ENCODE measurements around the gene DGKD.
"Not testable (repeated sequence)": the region's sequence is repeated elsewhere in the genome, so short reads cannot be mapped to it uniquely, and the experiment has no call there.

The DGKD gene

GRCh38 chr2:233360771-233361176 lies 6.5 kb downstream of the DGKD start:
- no peak for DNase-seq (ENCODE audit: low read depth)

- DNase-seq (ENCODE audit: low read depth) = no peak
Observed at GRCh38 chr2:233361297-233361696, 7.0 kb downstream of the DGKD start.

- DNase-seq (ENCODE audit: low read depth) = no peak
Observed at GRCh38 chr2:233362742-233363141, 8.4 kb downstream of the DGKD start.

GRCh38 chr2:233363744-233364235 lies 9.5 kb downstream of the DGKD start:
- no peak for DNase-seq (ENCODE audit: low read depth)

- no peak for DNase-seq (ENCODE audit: low read depth)
Observed at GRCh38 chr2:233365861-233366520, 11.7 kb downstream of the DGKD start.

DNA sequence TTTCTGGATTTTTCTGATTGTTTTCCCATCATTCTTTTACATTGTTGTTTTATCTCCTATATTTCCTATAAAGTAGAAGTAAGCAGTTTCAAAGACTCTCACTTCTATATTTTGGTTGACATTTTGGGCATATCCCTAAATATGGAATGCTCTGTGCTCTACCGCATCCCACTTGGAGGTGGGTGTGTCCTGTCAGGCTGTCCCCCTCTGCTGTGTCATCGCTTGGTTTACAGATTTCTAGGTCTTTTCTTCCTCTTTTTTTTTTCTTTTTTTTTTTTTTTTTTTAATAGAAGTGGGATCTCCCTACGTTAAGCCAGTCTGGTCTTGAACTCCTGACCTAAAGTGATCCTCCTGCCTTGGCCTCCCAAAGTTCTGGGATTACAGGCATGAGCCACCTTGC lies 13.3 kb downstream of the DGKD start:
- no peak for DNase-seq (ENCODE audit: low read depth)

DNA sequence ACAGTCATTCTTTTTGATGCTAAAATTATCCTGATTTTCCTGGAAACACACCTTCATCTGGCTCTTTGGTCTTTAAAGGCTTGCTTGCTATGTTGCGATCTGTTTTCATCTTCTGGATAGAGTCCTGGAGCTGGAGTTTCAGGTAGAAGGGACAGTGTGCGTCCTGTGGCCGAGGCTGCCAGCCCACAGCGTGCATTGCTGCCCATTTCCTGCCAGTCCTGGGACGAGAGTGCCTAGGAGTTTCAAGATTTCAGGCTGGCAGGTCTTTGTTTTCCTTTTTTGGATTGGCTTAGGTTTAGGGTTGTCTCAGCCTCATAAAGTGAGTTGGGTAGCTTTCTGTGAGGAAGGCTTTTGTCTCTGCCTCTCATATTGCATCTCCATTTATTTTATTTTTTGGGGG lies 14.5 kb downstream of the DGKD start:
- DNase-seq (ENCODE audit: low read depth) = no peak

DNA sequence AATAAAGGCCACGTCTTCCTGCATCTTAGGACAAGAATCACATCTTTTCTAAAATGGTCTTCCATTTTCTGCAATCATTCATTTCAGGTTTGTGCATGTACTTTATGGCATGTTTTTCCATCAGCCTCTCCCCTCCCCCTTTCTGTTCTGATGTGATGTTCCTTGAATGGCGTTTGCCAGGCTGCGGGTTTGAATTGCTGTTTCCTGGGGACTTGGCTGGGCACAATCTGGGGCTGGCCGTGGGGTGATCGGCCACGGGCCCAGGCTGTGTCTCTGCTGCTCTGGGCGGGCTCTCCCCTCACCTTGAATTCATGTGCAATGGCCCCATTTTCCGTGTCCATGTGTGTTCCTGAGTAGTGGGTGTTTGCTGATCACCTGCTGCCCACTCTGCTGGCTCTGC lies 15.2 kb downstream of the DGKD start:
- no peak for DNase-seq (ENCODE audit: low read depth)

DNA sequence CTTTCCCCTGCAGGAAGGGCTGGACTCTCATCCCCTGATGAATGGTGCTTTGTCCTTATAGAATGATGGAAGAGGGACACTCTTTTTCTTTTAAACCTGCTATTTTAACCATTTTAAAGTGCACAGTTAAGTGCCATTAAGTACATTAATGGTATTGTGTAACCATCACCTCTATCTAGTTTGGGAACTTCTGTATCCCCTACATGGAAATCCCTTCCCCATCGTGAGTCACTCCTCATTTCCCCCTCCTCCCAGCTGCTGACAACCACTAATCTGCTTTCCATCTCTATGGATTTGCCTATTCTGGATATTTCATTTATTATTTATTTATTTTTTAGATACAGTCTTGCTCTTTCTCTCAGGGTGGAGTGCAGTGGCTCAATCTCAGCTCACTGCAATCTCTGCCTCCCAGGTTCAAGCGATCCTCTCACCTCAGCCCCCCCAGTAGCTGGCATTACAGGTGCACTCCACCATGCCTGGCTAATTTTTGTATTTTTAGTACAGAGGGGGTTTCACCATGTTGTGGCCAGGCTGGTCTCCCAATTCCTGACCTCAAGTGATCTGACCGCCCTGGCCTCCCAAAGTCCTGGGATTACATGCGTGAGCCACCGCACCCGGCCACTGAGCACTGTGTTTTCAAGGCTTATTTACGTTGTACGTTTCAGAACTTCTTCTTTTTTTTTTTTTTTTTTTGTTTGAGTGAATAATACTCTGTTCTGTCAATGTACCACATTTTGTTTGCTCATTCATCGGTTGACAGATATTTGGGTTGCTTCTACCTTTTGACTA lies 15.8 kb downstream of the DGKD start:
- DNase-seq (ENCODE audit: low read depth) = no peak

- DNase-seq (ENCODE audit: low read depth) = no peak
Observed at GRCh38 chr2:233371641-233372040, 17.3 kb downstream of the DGKD start.

DNA sequence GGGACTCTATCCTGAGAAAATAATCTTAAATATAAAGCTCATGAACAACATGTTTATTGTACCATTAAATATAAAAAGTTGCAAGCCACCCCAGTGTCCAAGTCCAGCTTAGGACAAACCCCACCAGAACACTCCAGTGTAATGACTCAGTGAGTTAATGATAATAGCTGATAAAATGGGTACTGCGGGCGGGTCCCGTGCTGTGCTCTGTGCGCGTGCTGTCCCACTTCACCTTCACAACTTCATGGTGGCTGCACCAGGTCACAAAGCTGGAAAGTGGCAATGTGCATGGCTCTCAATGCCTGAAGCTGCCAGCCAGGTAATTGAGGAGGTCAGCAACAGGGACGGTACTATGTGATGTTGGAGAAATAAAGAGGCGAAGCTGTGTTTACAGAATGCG lies 18.6 kb downstream of the DGKD start:
- DNase-seq (ENCODE audit: low read depth) = no peak

- no peak for DNase-seq (ENCODE audit: low read depth)
Observed at GRCh38 chr2:233373316-233373715, 19.0 kb downstream of the DGKD start.

GRCh38 chr2:233374776-233375175 lies 20.5 kb downstream of the DGKD start:
- not testable (repeated sequence) for DNase-seq (ENCODE audit: low read depth)

GRCh38 chr2:233375490-233376314 lies 21.4 kb downstream of the DGKD start:
- no peak for DNase-seq (ENCODE audit: low read depth)

DNA sequence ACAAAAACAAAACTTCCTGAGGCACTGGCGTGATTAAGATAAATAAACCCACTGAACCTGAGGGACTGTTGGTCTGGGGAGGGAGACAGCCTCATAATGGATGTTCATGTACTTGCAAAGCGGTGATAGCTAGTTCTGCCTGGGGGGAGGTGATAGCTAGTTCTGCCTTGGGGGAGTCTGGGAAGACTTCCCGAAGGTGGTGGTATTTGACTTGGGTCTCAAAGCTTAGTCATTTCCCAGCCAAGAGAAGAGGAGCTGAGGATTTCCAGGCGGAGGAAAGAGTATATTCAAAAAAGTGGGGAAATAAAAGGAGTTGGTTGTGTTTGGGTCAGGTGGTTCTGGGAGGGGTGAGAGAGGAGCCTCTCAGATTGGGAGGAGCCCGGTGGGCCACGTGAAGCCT lies 24.7 kb downstream of the DGKD start:
- DNase-seq (ENCODE audit: low read depth) = no peak

GRCh38 chr2:233379441-233379840 lies 25.1 kb downstream of the DGKD start:
- no peak for DNase-seq (ENCODE audit: low read depth)

GRCh38 chr2:233380132-233380895 lies 26.0 kb downstream of the DGKD start:
- DNase-seq (ENCODE audit: low read depth) = no peak

DNA sequence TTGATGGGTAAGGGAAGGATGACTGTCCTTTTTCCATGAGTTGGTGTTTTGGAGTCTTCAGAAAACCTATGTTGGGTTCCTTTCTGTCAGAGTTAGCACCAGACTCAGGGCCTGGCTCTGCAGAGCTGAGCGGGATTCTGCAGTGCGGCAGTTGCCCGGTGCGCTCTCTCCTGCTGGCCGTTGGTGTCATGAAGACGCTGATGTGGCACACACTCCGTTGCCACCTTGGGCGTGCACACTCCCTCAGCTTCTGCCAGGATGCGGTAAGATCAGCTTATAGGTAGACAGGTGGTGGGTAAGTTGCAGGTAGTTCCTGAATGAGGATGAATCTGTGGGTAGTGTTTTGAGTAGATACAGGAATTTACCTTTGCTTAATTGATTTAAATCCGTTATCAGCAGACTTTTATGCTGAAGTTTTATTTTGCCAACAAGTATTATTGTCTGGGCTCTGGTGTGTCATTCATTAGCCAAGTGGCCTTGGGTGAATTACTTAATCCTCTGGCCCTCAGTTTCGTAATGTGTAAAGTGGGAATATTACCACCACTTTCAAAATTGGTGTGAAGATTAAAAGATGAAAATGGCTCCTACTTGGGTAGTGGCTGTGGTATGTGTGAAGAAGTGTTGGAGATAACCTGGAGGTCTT lies 26.8 kb downstream of the DGKD start:
- DNase-seq (ENCODE audit: low read depth) = no peak

DNA sequence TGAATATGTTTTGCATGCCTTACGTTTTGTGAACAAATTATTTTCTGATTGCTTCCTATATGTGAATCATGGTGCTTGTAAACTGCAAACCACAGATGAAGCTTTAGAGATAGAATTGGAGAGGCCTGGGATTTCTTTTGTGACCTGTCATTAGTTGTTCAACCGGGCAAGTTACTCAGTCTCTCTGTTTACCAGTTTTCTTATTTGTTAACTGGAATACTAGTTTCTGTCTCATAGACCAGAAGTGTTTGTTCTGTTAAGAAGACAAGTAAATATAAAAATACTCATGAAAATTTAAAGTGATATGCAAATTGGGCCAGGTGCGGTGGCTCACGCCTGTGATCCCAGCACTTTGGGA lies 27.3 kb downstream of the DGKD start:
- no peak for DNase-seq (ENCODE audit: low read depth)

DNA sequence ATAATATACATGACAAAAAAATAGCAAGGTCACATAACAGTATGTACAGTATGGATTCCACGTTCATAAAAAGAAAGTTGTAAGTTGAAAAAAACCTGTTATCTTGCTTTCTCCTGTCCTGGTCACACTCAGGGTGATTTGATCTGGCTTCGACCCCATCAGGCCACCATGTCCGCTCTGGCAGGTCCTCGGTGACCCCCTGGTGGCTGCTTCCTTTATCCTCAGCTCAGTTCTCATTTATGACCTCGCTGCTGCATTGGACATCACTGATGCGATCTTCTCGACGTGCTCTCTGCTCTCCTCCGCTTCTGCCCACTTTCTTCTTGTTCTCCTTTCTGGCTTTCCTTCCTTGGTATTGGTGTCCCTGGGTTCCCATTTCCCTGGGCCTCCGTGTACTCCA lies 29.7 kb downstream of the DGKD start:
- no peak for DNase-seq (ENCODE audit: low read depth)

- DNase-seq (ENCODE audit: low read depth) = no peak
Observed at GRCh38 chr2:233384811-233385488, 30.7 kb downstream of the DGKD start.
